Prostate gland (tissue), 2 donors: ENCODE results near the gene AFF3. TPM values are rescaled to one million over a fixed set of nuclear protein-coding genes. Genes with fewer than 3 reads are reported as not detected.
A peak's percentile ranks its signal among the peaks of the same experiment; 100 is the strongest.
"Not testable (repeated sequence)": the region's sequence is repeated elsewhere in the genome, so short reads cannot be mapped to it uniquely, and the experiment has no call there.

ENCODE experiments used
- DNase-seq: peaks from one replicate; pipeline ENCODE4 v3.0.0-alpha.2; 2019; ENCODE audit warnings: low spot score
- H3K27ac ChIP-seq, 2 donors: fragments of 200-600 bp; sonication (generic); 2 replicates each; pipeline ENCODE4 v1.5.1; 2017 to 2019
- H3K27me3 ChIP-seq: fragments of 200-600 bp; sonication (generic); replicated peaks from 2 replicates; pipeline ENCODE4 v1.5.1; 2019; ENCODE audit not compliant: insufficient read depth
- H3K36me3 ChIP-seq, 2 donors: fragments of 200-600 bp; sonication (generic); 1 replicate in 1 of 2; 2 replicates in 1 of 2; pipeline versions ENCODE4 v1.5.1 to v1.8.1; 2017 to 2019
- H3K4me1 ChIP-seq: fragments of 200-600 bp; sonication (generic); replicated peaks from 2 replicates; pipeline ENCODE4 v1.5.1; 2019
- H3K4me3 ChIP-seq, 2 donors: fragments of 200-600 bp; sonication (generic); 2 replicates each; pipeline ENCODE4 v1.5.1; 2017 to 2019
- H3K9me3 ChIP-seq: fragments of 200-600 bp; sonication (generic); 2 replicates; pipeline ENCODE4 v1.5.1; 2017
- CTCF ChIP-seq, 4 experiments: fragments of 200-600 bp in 2 of 4; fragments of 450-650 bp in 2 of 4; sonication (generic) in 2 of 4; IDR thresholded peaks; 1 replicate in 3 of 4; 2 replicates in 1 of 4; pipeline ENCODE4 v1.5.1; 2016 to 2019; ENCODE audit warnings: antibody characterized with exemption in 4 of 4, mild to moderate bottlenecking in 2 of 4, moderate library complexity in 2 of 4
- POLR2A ChIP-seq: fragments of 450-650 bp; IDR thresholded peaks from one replicate; pipeline ENCODE4 v1.6.1; 2016; ENCODE audit warnings: antibody characterized with exemption, mild to moderate bottlenecking
- POLR2AphosphoS5 ChIP-seq: sonication (generic); formaldehyde crosslinking; IDR thresholded peaks from one replicate; pipeline ENCODE4 v1.6.1; 2017; ENCODE audit warnings: antibody characterized with exemption
- WGBS: methylation state at CpG from one replicate; pipeline ENCODE4 v1.1.5; 2018; 5-methylcytosine and 5-hydroxymethylcytosine counted together
- intact Hi-C: fragments of 100-400 bp; cut with DNase I; formaldehyde crosslinking; loops from one replicate; pipeline ENCODE4 v1.14.2; 2022
- total RNA-seq, 2 donors: library from RNA; depleted of rRNA; stranded (reverse); fragments of >200 nt; gene quantifications; one replicate each; pipeline ENCODE4 v1.1.0, GENCODE V29; 2016

Gene AFF3
- total RNA-seq, 2 donors from 2014 or later = 74.4 to 113 TPM

GRCh38 chr2:100104718-100105677 lies 37.4 kb downstream of the AFF3 start:
- Histone ChIP-seq H3K4me1 (peaks cover 6% of the 10 kb centered on the region), H3K36me3 (no peaks in the 10 kb centered on the region), H3K27ac (peak overlapping the region; percentile 84 to 95), H3K27me3 (no peaks in the 10 kb centered on the region), H3K4me3 (peak overlapping the region; percentile 53 to 73), H3K9me3 (no peaks in the 10 kb centered on the region)
- TF ChIP-seq POLR2AphosphoS5 = no peak
- no peak for TF ChIP-seq CTCF (IDR thresholded peaks at IDR 0.05)
- TF ChIP-seq POLR2A = no peak
- 6% methylated on average over 35 of the region's 119 CpGs for WGBS
- intact Hi-C loops = loop anchor here (5.0 kb wide), 2 partner anchors 92 to 107 kb away; no protein-coding TSS in a partner anchor
- DNase-seq = no peak

DNA sequence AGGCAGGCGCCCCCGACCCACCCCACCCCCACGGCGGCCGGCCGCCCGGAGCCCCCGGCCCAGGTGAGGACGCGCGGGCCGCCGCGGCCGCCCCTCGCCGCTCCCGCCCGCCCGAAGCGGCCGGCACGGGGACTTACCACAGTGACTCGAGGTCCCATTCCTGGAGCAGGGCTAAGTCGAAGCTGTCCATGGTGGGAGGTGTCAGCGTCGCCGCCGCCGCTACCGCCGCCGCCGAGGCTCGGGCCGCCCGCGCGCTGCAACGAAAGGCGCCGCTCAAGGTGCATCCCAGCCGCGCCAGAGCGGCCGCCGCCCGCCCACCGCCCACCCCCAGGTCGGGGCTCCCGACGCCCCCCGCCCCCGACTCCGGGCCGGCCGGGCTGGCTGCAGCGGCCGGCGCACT lies 38.1 kb downstream of the AFF3 start:
- peak overlapping the region; percentile 56 to 65 for H3K27ac ChIP-seq
- H3K36me3 ChIP-seq, DNase-seq, H3K9me3 ChIP-seq, H3K4me1 ChIP-seq, intact Hi-C loops, H3K27me3 ChIP-seq: not testable (repeated sequence)
- H3K4me3 ChIP-seq = peak overlapping the region; percentile 34 to 53
- WGBS = 0% methylated on average over 20 of the region's 60 CpGs

GRCh38 chr2:100103527-100104252 lies 38.7 kb downstream of the AFF3 start:
- H3K27me3 ChIP-seq, H3K4me1 ChIP-seq, H3K9me3 ChIP-seq, intact Hi-C loops, H3K36me3 ChIP-seq, DNase-seq: not testable (repeated sequence)
- 24% methylated on average over 12 of the region's 39 CpGs for WGBS
- H3K4me3 ChIP-seq = peak overlapping the region; percentile 34 to 53
- peak overlapping the region; percentile 56 to 65 for H3K27ac ChIP-seq

DNA sequence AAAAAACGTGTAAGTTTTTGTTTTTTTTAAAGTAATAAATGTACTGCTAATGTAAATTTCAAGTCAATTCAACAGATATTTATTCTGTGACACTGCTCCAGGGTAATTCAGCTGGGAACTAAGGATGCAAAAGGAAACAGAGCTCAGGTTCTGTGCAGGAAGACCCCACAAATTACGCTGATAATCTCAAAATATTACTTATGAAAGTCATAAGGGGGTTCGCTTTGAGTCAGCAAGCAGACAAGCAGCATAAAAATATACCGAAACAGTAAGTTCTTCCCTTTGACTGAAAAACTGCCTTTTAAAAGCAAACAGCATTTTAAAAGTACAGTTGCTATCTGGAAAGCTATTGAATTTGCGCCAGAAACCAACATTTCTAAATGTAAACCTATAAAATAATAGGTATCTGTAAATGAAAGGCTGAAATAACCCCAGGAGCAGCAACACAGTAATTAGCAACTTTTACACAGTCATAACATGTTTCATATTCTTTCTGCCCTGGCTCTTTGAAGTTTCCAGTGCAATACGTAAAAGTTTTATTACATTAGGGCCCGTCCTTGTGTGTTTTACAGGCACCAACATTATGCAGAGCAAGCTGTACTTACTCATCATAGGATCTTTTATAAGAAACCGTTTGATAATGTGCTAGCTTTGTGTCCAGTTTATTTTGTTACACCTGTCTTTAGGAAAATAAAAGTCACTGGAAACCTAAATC lies 39.8 kb downstream of the AFF3 start:
- intact Hi-C loops, H3K9me3 ChIP-seq, H3K4me1 ChIP-seq, DNase-seq, H3K27ac ChIP-seq, H3K27me3 ChIP-seq, H3K36me3 ChIP-seq: not testable (repeated sequence)
- H3K4me3 ChIP-seq = peak overlapping the region in 1 of 2 donors; percentile 34
- WGBS = 28% methylated on average over 3 of the region's 8 CpGs

GRCh38 chr2:100098855-100099254 lies 43.5 kb downstream of the AFF3 start:
- H3K9me3 ChIP-seq, DNase-seq, H3K4me3 ChIP-seq, H3K36me3 ChIP-seq, intact Hi-C loops, H3K27ac ChIP-seq, H3K4me1 ChIP-seq, H3K27me3 ChIP-seq: not testable (repeated sequence)
- no CpG with 5 or more reads among the region's 8 CpGs for WGBS

DNA sequence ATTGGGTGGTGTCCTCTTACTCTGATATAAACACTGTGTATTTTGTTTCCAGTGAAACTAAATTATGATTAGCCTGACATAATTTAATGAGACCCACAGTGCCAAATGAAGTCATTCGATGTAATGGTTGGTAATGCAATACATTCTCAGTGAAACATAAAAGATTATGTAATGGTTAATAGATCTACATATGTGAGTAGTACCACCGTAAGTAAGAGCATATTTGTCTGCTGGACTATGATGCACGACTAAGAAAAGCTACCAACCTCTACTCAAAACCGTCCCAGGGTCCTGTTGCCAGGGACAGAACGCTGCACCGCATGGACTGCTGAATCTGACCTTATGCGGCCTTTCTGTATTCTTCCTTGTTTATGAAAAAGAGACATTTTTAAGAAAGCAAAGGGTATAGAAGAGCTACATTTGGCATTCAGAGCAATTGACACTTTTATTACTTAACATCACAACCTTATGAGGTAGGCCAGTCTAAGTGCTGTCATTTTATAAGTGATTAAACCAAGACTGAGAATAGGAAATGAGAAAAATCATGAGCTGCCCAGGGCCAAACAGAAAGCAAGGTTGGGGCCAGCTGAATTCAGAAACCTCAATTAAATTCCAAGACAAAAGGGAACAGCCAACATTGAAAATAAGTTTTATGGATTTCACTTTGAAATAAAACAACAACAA lies 44.6 kb downstream of the AFF3 start:
- intact Hi-C loops, H3K4me1 ChIP-seq, H3K9me3 ChIP-seq, H3K27ac ChIP-seq, DNase-seq, H3K27me3 ChIP-seq, H3K4me3 ChIP-seq, H3K36me3 ChIP-seq: not testable (repeated sequence)
- no CpG with 5 or more reads among the region's 7 CpGs for WGBS

DNA sequence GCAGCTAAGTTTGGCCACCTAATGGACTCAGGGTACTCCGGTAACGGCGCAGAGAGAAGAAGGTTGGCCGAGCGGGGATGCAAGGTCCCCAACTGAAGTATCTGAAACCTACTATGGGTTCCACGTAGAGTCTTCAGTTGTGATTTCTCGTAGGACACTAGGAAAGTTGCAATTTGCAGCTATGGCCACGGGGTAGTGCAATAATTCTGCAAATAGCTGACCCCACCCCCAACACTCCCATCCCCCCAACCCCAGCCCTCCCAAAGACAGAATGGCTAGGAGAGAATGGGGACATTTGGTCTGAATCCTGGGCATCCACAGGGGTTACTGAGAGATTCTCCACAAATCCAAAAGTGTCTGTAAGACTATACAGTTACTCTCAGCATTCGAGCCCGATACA lies 46.5 kb downstream of the AFF3 start:
- H3K4me3 ChIP-seq, H3K27ac ChIP-seq, DNase-seq, H3K36me3 ChIP-seq, H3K9me3 ChIP-seq, H3K27me3 ChIP-seq, intact Hi-C loops, H3K4me1 ChIP-seq: not testable (repeated sequence)
- 87% methylated on average over 7 of the region's 10 CpGs for WGBS

DNA sequence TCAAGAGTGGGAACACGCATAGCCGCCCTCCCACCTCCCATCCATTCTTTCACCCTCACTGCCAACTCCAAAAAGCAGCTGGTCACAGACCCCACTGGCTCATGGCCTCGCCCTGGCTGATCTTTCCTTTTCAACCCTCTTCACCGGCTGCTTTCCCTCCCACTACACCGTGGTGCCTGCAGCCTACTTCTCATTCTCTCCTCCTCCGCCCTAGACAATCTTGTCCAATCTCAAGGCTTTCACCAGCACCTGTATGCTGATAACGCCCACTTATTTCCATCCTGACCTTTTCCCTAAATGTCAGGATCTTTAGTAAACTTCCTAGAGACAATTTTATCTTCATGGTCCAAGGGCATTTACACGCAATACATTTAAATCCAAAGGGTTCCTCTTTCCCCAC lies 50.6 kb downstream of the AFF3 start:
- intact Hi-C loops, H3K27ac ChIP-seq, DNase-seq, H3K36me3 ChIP-seq, H3K4me3 ChIP-seq, H3K9me3 ChIP-seq, H3K4me1 ChIP-seq, H3K27me3 ChIP-seq: not testable (repeated sequence)
- 91% methylated on average over 6 of the region's 8 CpGs for WGBS

GRCh38 chr2:100085744-100086143 lies 56.6 kb downstream of the AFF3 start:
- H3K36me3 ChIP-seq, H3K4me3 ChIP-seq, DNase-seq, intact Hi-C loops, H3K27ac ChIP-seq, H3K4me1 ChIP-seq, H3K9me3 ChIP-seq, H3K27me3 ChIP-seq: not testable (repeated sequence)
- 66% methylated on average over 2 of the region's 2 CpGs for WGBS

- H3K9me3 ChIP-seq, H3K4me3 ChIP-seq, H3K27ac ChIP-seq, H3K36me3 ChIP-seq, DNase-seq, H3K4me1 ChIP-seq, intact Hi-C loops, H3K27me3 ChIP-seq: not testable (repeated sequence)
- 79% methylated on average over 15 of the region's 17 CpGs for WGBS
Measured at GRCh38 chr2:100083421-100084216, 58.8 kb downstream of the AFF3 start.
